Stimulated activated CD4-positive, alpha-beta T cell treated with anti-CD3 and anti-CD28 coated beads, Interleukin-12 subunit alpha, Interleukin-12 subunit beta, amount 100 ng/mL, for 24 hours (primary cell): ENCODE data around the gene ELMO1.

ENCODE experiments used
- DNase-seq, 2 experiments: peaks; one replicate each; pipeline ENCODE4 v3.0.0-alpha.2; 2020; ENCODE audit warnings: low read depth in 2 of 2

The ELMO1 gene

GRCh38 chr7:37216156-37216852 is 232.4 kb downstream of the ELMO1 start:
- no peak for DNase-seq

- no peak for DNase-seq
Measured at GRCh38 chr7:37215290-37215923, 233.3 kb downstream of the ELMO1 start.

GRCh38 chr7:37212556-37212955 is 236.1 kb downstream of the ELMO1 start:
- DNase-seq: no peak

GRCh38 chr7:37212051-37212450 is 236.6 kb downstream of the ELMO1 start:
- no peak for DNase-seq

- DNase-seq: no peak
Measured at GRCh38 chr7:37211097-37211880, 237.4 kb downstream of the ELMO1 start.

GRCh38 chr7:37209195-37209594 is 239.5 kb downstream of the ELMO1 start:
- DNase-seq: no peak

- no peak for DNase-seq
Measured at GRCh38 chr7:37208528-37208927, 240.1 kb downstream of the ELMO1 start.

GRCh38 chr7:37206192-37206591 is 242.5 kb downstream of the ELMO1 start:
- DNase-seq: no peak

GRCh38 chr7:37205451-37205850 is 243.2 kb downstream of the ELMO1 start:
- DNase-seq: no peak

GRCh38 chr7:37201876-37202198 is 246.8 kb downstream of the ELMO1 start:
- DNase-seq: no peak

GRCh38 chr7:37201003-37201875 is 247.4 kb downstream of the ELMO1 start:
- DNase-seq: peak; percentile 18 to 38

- DNase-seq: peak; percentile 50 to 66
Measured at GRCh38 chr7:37198906-37199485, 249.7 kb downstream of the ELMO1 start.

- DNase-seq: no peak
Measured at GRCh38 chr7:37198041-37198905, 250.4 kb downstream of the ELMO1 start.

- no peak for DNase-seq
Measured at GRCh38 chr7:37197108-37197507, 251.6 kb downstream of the ELMO1 start.

- no peak for DNase-seq
Measured at GRCh38 chr7:37196676-37197075, 252.0 kb downstream of the ELMO1 start.

- DNase-seq: no peak
Measured at GRCh38 chr7:37195388-37195787, 253.3 kb downstream of the ELMO1 start.

- no peak for DNase-seq
Measured at GRCh38 chr7:37194943-37195342, 253.7 kb downstream of the ELMO1 start.

GRCh38 chr7:37193775-37194135 is 254.9 kb downstream of the ELMO1 start:
- no peak for DNase-seq

GRCh38 chr7:37193087-37193774 is 255.4 kb downstream of the ELMO1 start:
- DNase-seq: no peak

GRCh38 chr7:37191797-37192196 is 256.9 kb downstream of the ELMO1 start:
- DNase-seq: no peak
